DND-41 (cell line): ENCODE results near the gene MYCN.

Source experiments
- ATAC-seq: fragments of 200-7000 bp; cut with Tn5 transposase; 3 replicates; pipeline ENCODE4 v1.9.1; 2021; ENCODE audit warnings: low read depth; ENCODE audit not compliant: insufficient read depth
- DNase-seq: peaks from one replicate; pipeline ENCODE4 v3.0.0-alpha.2; 2020
- H2AFZ ChIP-seq: 2 replicates; pipeline ENCODE4 v1.6.0; 2012; ENCODE audit warnings: low read depth, low read length
- H3K27ac ChIP-seq: 2 replicates; pipeline ENCODE4 v1.5.1; 2012; ENCODE audit warnings: low read length, inconsistent platforms
- H3K27me3 ChIP-seq: fragments of 200-600 bp; sonication (generic); 2 replicates; pipeline ENCODE4 v1.6.0; 2012; ENCODE audit warnings: low read length, mild to moderate bottlenecking, inconsistent platforms; ENCODE audit not compliant: insufficient read depth, poor library complexity
- H3K36me3 ChIP-seq: 2 replicates; pipeline ENCODE4 v1.5.1; 2012; ENCODE audit warnings: low read length, inconsistent platforms; ENCODE audit not compliant: insufficient read depth
- H3K4me1 ChIP-seq: 2 replicates; pipeline ENCODE4 v1.5.1; 2012; ENCODE audit warnings: mild to moderate bottlenecking, low read length; ENCODE audit not compliant: insufficient read depth
- H3K4me2 ChIP-seq: 2 replicates; pipeline ENCODE4 v1.6.0; 2012; ENCODE audit warnings: mild to moderate bottlenecking, moderate library complexity, low read length, inconsistent platforms; ENCODE audit not compliant: insufficient read depth
- H3K4me3 ChIP-seq, 2 experiments: fragments of 200-600 bp in 1 of 2; shearing (Covaris generic) in 1 of 2; 2 replicates each; pipeline ENCODE4 v1.5.1; 2012 to 2016; ENCODE audit warnings: inconsistent platforms in 2 of 2, low read length in 2 of 2, mild to moderate bottlenecking in 2 of 2, low read depth in 1 of 2, moderate library complexity in 1 of 2
- H3K79me2 ChIP-seq: 2 replicates; pipeline ENCODE4 v1.6.0; 2012; ENCODE audit warnings: low read length, inconsistent platforms; ENCODE audit not compliant: insufficient read depth
- H3K9ac ChIP-seq: 2 replicates; pipeline ENCODE4 v1.6.0; 2012; ENCODE audit warnings: low read depth, mild to moderate bottlenecking, inconsistent platforms, low read length, moderate library complexity
- H3K9me3 ChIP-seq: 2 replicates; pipeline ENCODE4 v1.5.1; 2012; ENCODE audit warnings: low read length, moderate library complexity, mild to moderate bottlenecking, inconsistent platforms; ENCODE audit not compliant: insufficient read depth, severe bottlenecking
- H4K20me1 ChIP-seq: 2 replicates; pipeline ENCODE4 v1.6.0; 2012; ENCODE audit warnings: low read length; ENCODE audit not compliant: insufficient read depth
- CTCF ChIP-seq: IDR thresholded peaks from 2 replicates; pipeline ENCODE4 v1.5.1; 2012; ENCODE audit warnings: borderline replicate concordance, low read length, moderate library complexity, mild to moderate bottlenecking; ENCODE audit not compliant: poor library complexity, severe bottlenecking; ENCODE audit errors: extremely low read depth
- EZH2 ChIP-seq: IDR thresholded peaks from 3 replicates; pipeline ENCODE4 v1.6.1; 2012; ENCODE audit warnings: borderline replicate concordance, low read depth, mild to moderate bottlenecking, moderate library complexity, low read length, inconsistent platforms; ENCODE audit not compliant: severe bottlenecking

The MYCN gene

DNA sequence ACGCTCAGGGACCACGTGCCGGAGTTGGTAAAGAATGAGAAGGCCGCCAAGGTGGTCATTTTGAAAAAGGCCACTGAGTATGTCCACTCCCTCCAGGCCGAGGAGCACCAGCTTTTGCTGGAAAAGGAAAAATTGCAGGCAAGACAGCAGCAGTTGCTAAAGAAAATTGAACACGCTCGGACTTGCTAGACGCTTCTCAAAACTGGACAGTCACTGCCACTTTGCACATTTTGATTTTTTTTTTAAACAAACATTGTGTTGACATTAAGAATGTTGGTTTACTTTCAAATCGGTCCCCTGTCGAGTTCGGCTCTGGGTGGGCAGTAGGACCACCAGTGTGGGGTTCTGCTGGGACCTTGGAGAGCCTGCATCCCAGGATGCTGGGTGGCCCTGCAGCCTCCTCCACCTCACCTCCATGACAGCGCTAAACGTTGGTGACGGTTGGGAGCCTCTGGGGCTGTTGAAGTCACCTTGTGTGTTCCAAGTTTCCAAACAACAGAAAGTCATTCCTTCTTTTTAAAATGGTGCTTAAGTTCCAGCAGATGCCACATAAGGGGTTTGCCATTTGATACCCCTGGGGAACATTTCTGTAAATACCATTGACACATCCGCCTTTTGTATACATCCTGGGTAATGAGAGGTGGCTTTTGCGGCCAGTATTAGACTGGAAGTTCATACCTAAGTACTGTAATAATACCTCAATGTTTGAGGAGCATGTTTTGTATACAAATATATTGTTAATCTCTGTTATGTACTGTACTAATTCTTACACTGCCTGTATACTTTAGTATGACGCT lies 5.8 kb downstream of the MYCN start:
- Histone ChIP-seq H3K4me1 (peaks cover 8% of the 10 kb centered on the region), H3K36me3 (no peaks in the 10 kb centered on the region), H3K4me2 (no peak overlapping the region), H3K27ac (no peak overlapping the region), H3K9me3 (no peaks in the 10 kb centered on the region), H3K79me2 (no peaks in the 10 kb centered on the region), H3K4me3 (no peak overlapping the region), H4K20me1 (no peaks in the 10 kb centered on the region), H3K27me3 (no peaks in the 10 kb centered on the region), H3K9ac (no peak overlapping the region), H2AFZ (no peak overlapping the region)
- no peak for TF ChIP-seq CTCF
- TF ChIP-seq EZH2, result no peak
- no peak for ATAC-seq
- DNase-seq, result no peak

DNA sequence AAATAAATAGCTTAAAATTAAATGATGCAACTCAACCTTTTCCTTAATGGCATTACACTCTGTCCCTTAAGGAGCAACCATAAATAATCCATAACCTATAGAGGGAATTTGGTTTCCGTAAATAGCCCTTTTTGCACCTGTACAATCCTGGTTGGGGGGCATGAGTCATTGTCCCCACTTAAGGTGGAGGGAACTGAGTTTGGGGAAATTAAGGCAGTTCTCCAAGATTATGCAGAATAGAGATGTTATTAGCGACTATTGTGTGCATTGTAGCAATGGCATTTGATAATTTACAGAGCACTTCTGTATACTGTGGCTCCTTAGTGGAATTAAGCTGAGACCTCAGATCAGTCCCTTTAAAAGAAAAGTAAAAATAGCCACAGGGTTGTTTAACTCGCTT lies 6.6 kb downstream of the MYCN start:
- no peak for TF ChIP-seq EZH2
- no peak for TF ChIP-seq CTCF
- Histone ChIP-seq H3K27ac (no peak overlapping the region), H3K4me2 (no peak overlapping the region), H2AFZ (no peak overlapping the region), H3K4me1 (peaks cover 8% of the 10 kb centered on the region), H3K9me3 (no peaks in the 10 kb centered on the region), H3K4me3 (no peak overlapping the region), H3K9ac (no peak overlapping the region), H3K36me3 (no peaks in the 10 kb centered on the region), H3K79me2 (no peaks in the 10 kb centered on the region), H4K20me1 (no peaks in the 10 kb centered on the region), H3K27me3 (no peaks in the 10 kb centered on the region)
- no peak for DNase-seq
- ATAC-seq, result no peak

DNA sequence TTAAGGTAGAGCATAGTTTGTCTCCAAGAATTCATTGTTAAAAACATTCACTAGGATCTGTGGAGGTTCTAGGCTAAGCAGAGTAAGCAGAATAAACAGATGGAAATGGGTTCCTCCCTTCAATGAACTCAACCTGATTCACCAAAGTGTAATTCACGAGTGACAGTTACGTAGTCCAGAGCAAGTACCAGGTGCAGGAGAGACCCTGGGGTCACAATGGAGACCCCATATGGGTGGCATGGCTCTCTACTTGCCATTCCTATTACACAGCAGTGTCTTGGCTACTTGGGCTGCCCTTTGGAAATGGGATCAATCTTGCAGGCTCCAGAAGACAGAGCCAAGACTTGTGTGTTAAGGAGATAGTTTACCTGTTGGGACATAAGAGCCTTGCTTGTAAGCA lies 7.1 kb downstream of the MYCN start:
- H4K20me1 ChIP-seq, result no peaks in the 10 kb centered on the region
- H3K79me2 ChIP-seq, result no peaks in the 10 kb centered on the region
- DNase-seq, result no peak
- no peaks in the 10 kb centered on the region for H3K9me3 ChIP-seq
- H3K4me1 ChIP-seq, result peaks cover 8% of the 10 kb centered on the region
- no peak overlapping the region for H2AFZ ChIP-seq
- no peak for ATAC-seq
- H3K9ac ChIP-seq, result no peak overlapping the region
- H3K4me3 ChIP-seq, result no peak overlapping the region
- no peak overlapping the region for H3K27ac ChIP-seq
- no peak overlapping the region for H3K4me2 ChIP-seq
- H3K36me3 ChIP-seq, result no peaks in the 10 kb centered on the region
- TF ChIP-seq EZH2 (no peak), CTCF (no peak)
- no peaks in the 10 kb centered on the region for H3K27me3 ChIP-seq

DNA sequence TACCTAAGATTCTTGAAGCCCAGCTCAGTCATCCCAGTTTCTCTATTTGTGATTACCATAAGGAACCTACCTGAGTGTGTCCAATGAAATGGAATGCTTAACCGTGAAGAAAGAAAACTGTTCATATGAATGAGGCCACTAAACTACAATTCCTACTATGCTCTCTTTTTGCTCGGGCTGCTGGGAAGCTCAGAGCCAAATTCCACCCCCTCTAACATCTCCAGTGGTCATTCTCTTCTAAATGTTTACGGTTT lies 8.3 kb downstream of the MYCN start:
- Histone ChIP-seq H3K27ac (no peak overlapping the region), H3K4me2 (no peak overlapping the region), H3K79me2 (no peaks in the 10 kb centered on the region), H3K4me1 (peaks cover 6% of the 10 kb centered on the region), H3K27me3 (no peaks in the 10 kb centered on the region), H3K9me3 (no peaks in the 10 kb centered on the region), H3K36me3 (no peaks in the 10 kb centered on the region), H3K4me3 (no peak overlapping the region), H2AFZ (no peak overlapping the region), H4K20me1 (no peaks in the 10 kb centered on the region), H3K9ac (no peak overlapping the region)
- DNase-seq, result no peak
- ATAC-seq, result no peak
- TF ChIP-seq CTCF, result no peak
- TF ChIP-seq EZH2, result no peak
